NCI-H2107 (cell line): ENCODE measurements around the gene PXDN.

Experiments
- DNase-seq: peaks from one replicate; lab custom pipeline; 2025; lab: John Stamatoyannopoulos, UW

Gene PXDN

DNA sequence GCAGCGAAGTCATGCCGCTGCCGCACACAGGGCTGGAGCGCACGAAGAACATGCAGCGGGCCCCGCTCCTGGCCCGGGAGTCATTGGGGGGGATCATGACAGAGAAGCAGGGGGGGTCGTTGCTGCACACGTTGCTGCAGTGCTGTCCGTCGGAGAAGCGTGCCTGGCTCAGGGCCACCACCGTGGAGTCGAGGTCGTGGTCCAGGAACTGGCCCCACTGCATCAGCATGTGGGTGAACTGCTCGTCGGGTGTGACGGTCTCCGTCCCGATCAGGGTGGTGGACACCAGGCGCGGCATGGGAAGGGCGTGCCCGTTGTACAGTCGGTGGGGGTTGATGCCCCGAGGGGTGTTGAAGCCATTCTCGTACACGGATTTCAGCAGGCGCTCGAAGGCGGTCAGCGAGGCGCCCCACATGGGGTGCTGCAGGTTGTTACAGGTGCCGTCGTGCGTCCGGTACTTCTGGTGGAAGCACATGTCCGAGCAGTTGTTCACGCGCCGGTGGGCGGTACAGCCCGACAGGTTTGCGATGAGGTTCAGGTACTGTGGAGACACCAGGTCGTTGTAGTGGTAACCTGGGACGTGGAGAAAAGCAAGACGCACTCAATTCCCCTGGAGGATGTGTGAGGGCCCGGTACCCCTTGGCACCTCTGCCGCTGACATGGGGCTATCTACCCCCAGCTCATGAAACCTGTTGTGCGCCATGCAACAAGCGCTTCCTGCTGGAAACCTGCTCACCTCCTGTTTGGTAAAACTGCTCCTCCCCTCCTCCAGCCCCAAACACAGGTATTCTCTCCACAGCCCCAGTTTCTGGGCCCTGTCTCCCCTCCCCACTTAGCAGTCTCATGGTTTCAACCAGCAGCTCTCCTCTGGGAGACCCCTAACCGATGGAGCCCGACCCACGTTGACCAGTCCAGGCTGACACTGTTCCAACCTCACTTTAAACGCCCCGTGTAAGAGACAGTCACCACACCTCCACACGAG, 94.9 kb downstream of the PXDN start:
- DNase-seq = no peak

DNA sequence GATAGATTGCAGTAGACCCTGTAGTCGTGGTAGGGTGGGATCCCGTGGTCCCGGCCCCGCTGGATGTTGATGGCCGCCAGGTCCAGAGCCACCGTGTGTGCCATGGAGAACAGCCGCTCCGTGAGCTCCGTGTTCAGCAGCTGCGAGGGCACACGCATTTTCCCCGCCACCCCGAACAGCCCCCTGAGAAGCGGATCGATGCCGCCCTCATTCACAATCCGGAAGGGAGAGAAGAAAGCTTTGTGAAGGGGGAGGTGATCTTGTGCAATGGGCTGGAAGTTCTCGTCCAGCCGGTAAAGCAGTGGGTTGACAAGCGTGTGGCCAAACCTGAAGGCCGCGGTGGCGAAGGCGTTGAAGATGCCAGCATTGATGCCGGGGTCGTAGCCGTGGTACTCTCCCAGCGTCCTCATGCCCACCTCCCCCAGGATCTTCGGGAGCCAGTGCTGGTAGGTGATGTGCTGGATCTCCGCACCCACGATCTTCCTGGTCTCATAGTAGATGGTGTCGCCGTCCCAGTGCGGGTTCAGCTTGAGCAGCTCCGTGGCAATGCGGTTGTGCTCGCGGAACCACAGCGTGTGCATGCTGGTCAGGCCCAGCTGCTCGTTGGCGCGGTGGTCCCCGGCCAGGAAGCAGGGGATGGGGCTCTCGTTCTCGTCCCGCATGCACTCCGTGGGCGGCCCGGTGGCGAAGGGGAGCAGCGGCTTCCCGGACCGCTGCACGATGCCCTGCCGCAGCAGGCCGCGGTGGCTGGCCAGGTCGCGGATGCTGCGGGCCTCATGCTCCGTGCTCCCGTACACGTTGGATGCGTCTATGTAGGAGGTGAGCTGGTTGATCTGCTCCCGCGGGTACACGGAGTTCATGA, 95.8 kb downstream of the PXDN start:
- no peak for DNase-seq

DNA sequence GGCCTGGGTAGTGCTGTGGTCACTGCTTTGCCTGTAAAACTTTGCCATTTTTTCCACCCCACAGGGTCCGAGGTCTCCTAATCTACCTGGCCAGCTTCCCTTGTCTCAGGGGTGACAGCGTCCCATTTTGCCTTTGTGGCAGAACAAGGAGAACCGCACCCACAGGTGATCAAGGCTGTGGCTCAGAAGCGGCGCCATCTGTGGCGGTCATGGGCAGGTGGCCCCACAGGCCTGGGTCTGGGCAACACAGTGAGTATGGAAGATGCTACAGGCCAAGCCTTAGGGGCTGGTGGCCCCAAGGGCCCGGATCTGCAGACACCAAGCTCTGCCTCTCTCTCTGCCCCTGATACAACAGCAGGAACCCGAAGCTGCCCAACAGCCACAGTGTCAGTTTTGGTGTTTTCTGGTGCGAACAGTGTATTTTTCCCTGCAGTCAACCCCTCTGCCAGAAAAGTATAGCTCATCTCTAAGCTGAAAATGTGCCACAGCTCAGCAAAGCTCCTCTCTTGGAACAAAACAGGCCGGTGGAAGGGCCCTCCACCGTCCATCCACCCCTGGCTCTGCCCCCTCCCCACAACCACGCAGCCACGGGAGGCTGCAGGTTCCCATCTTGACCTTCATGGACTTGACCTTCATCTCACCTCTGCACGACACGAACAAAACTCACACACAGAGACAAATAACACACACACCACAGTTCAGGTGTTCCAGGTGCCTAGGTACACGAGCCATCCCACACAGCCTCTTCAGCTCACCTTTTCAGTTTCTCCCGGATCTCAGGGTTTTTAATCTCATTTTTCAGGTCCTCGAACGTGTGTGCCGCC, 96.7 kb downstream of the PXDN start:
- no peak for DNase-seq

DNA sequence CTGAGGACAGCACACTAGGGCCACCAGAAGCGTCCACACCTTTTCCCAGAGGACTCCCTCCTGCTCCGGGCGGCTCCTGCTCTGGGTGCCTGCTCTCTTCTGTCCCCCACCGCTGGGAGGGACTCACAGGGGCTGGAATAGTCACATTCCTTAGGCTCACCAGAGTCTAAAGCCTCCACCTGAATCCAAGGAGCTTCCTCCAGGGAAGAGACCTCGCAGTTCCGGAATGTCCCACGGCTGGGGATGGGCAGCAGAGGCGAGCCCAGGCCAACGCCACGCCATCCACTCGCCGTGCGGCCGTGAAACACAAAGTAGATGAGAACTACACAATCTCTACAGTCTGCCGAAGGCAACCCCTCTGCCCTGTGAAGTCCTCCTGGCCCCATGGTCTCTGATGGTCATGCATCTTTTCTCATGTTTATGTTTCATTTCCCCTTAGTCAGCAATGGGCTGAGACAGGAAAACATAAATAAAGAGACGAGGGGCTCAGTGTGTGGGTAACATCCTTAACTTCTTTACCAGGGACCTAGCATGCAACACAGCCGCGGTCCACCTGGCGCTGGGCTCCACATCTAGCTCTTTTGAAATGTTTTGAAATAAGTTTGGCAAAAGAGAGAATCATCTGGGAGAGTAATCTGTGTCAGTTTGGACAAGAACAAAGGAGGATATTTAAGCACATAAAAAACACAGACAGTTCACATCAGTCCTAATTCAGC, 98.4 kb downstream of the PXDN start:
- no peak for DNase-seq

DNA sequence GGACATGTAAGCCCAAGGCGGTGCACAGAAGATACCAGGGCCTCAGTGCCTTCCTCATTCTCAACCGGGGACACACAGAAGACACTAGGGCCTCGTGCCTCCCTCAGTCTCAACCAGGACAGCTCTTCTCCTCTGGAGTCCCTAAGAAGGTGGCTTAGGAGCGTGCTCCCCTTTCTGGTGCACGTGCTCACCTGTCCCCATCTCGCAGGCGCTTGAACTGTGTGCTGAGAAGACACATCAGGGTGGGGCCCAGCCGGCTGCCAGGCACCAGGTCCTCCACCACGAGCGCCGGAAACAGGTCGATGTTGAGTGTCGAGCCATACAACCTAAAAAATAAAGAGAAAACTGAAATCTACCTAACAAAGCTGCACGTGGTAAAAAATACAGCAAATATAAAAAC, 99.9 kb downstream of the PXDN start:
- DNase-seq = no peak

DNA sequence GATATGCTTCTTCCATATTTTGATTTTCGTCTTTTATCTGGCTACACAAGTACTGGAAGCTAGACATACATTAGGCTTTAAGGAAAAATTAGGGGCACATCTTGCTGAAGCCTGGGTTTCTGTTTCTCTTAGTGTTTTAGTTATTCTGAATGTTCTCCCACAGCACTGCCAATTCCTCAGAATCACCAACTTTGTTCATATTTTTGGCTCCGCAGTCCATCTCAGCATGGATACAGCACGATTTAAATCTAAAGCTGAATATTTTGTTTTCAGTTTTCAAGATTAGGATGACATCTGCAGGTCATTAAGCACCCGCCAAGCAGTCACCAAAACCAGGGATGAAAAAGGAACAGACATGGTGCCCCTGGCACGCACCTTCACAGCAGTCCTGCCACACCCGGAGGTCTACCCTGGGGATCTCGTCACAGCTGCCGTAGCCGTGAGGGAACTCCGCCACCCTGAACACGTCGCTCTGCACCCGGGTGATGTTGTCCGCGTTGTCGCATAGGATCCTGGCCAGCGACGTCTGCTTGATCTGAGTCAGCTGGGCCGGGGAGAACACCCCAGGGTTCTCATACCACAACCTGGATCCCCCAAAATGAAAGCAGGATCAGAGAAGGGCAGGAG, 101.2 kb downstream of the PXDN start:
- no peak for DNase-seq

DNA sequence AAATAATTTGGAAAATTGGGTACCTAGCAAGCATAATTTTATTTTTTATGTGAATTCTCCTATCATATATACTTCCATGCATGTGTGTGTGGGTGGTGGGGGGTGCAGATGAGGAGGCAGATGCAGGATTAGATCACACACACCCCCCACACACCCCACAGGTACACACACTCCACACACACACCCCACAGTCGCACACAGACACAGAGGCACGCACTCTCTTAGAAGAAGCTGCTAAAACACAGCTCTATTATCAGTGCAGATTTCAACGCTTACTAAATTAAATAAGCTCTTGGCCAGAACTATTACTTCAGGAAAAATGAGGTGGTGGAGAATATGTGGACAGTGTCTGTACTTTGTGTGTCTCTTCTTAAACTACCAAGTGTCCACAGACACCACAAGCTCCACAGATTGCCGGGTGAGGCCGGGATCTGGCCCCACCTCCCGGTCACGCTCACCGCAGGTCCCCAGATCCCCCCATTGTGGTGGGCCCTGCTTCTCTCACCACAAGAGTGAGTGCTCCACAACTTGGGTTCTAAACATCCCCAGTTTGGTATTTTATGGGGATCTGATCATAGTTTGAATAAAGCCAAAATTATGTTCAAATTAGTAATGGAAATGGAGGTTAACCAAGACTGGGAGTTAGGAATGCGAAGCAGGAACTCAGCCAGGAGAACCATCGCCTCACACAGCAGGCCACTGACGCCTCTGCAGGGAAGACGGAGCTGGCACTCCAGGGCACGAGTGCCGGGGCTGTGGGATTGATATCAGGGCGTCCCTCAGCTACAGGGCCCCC, 102.1 kb downstream of the PXDN start:
- no peak for DNase-seq

DNA sequence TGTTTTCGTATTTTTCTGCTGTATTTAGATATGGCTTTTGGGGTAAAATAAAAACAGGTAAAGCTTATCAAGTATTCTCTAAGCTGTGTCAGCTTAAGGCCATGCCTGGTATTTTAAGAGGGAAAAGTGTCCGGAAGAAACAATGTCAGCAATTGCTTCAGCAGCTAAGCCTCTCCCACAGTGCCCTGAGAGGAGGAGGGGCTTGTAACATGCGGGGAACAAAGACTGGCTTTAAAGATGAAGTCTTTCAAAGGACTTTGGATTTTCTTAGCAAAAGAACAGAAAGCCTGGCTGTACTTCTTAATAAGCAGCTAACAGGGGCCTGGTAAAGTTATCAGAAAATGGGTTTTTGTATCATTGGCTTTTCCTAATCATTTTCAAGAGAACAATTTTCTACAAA, 102.8 kb downstream of the PXDN start:
- DNase-seq = no peak

DNA sequence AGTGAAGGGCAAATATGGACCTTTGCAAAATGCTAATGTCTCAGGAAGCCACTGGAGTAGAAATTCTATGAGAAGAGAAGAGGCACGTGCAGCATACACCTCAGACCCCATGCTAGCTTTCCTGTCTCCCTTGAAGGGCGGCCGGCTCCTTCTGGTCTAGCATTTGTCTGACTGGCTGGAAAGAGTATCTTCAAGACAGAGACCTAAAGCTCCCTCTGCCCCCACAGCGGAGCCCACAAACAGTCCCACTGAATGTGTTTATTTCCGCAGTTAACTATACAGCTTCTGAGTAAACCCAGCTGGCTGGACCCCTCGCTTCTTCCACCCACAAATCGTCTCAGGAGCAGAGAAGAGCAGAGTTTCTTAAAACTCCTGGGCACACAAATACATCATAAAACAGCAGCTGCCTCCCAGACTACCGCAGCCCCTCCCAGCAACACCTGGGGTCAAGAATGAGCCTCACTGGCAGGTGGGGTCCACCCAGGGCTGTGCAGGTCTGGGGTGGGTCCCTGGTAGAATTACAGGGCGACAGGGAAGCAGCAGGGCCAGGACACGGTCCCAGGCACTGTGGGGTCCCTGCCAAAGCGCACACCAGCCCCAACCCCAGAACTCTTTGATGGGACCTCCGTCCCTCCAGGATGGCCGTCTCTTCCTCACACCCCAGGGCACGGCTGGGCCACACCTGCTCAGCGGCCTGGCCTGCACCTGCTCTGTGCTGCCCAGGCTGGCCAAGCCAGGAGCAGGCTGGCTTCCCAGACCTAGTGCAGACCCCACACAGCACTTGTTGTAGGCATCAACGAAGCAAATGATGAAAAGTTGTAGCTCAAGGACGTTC, 103.8 kb downstream of the PXDN start:
- no peak for DNase-seq

DNA sequence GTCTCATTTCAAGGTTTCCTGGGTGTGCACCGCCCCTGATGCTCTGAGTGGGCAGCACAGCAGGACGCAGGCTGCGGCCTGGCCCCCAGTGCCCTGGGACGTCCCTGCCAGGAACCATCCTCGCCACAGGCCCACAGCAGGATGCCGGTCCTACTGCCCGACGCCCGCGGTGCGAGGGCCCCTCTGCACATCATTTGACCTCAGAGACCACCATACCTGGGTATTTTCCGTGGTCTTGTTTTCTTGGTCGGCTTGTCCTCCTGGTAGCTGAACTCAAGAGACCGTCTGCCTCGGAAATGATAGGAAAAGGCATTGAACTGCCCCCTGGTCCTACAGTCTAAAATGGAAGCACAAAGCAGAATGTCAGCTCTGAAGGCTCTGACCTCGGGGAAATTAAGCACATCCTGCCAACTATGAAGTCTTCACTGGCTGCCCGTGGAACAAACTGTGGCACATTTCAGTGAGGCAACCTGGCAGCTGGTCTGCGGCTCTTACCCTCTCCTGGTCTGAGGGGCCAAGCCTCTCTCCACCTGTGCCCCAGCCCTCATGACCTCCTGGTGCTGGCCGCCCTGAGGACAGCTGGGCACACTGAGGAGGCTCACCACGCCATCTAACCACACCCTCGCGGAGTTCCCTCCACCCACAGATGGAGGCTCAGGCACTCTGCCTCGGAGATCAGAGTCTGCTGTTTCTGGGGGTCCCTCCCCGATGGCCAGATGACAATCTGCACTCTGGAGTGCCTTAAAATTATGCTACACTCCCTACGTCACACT, 105.0 kb downstream of the PXDN start:
- no peak for DNase-seq

DNA sequence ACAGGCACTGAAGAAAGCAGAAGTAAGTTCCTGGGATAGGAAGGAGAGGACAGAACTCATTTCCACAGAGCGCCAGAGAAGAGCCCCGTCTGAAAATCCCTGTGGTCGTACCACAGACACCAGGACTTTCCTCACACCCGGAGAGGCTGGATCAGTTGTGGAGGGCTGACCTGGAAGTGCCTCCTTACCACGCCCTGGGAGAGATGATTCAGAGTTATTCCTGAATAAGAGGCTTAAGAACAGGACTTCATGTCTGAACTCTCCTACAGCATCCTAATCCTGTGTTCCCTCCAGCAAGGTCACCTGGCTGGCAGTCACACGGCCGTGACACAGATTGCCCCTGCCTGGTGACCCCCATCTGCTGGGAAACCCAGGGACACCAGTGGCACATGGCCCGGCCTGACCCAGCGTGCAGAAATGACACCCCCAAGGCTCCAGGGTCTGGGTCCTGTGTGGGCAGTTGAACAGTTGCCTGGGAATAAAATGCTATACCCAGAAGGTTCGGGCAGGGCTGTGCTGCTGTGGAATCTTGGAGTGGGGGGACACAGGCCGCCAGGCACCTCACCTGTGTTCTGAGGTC, 105.9 kb downstream of the PXDN start:
- no peak for DNase-seq

DNA sequence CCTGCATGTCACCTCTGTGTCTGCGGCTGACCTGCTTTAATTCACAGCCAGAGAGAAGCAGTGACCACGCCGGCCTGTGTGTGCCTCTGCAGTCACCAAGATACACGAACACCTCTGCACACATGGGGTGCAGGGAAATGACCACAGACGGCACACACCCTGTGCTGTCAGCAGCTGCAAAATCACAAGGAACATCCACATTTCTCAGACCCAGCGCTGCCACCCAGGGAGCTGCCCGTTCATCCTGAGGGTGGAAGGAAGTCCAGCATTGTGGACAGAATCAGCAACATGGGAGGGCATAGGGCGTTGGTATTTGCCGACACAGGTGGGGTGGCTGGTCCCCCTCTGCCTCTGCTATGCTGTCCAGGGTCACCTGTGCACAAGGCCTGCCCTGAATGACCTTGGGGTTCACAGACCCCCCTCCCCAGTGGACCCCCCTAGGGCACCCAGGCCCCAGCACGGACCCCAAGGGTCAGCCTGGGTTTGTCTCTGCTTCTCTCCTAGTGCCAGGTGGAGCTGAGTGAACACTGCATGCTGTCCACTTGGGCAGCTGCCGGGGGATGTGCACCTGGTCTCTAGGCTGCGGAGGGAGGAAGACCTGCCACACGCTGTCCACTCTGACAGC, 107.4 kb downstream of the PXDN start:
- no peak for DNase-seq

DNA sequence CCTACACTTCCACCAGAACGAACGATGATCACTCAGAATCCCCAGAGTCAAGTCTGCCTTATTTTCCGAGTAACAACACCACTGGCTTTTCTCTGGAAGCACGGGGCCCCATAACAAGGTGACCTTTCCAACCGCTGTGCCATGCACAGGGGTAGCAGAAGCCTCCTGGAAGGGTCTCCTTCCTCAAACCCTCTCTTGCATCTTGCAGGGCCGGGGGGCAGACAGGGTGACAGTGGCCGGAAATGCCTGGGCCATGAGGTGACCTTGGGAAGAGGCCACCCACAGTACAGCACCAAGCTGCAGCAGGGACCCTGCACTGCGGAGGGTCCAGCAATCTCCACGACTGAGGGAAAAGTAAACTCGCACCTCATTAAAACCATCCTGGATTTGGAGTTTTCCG, 108.5 kb downstream of the PXDN start:
- DNase-seq = no peak

DNA sequence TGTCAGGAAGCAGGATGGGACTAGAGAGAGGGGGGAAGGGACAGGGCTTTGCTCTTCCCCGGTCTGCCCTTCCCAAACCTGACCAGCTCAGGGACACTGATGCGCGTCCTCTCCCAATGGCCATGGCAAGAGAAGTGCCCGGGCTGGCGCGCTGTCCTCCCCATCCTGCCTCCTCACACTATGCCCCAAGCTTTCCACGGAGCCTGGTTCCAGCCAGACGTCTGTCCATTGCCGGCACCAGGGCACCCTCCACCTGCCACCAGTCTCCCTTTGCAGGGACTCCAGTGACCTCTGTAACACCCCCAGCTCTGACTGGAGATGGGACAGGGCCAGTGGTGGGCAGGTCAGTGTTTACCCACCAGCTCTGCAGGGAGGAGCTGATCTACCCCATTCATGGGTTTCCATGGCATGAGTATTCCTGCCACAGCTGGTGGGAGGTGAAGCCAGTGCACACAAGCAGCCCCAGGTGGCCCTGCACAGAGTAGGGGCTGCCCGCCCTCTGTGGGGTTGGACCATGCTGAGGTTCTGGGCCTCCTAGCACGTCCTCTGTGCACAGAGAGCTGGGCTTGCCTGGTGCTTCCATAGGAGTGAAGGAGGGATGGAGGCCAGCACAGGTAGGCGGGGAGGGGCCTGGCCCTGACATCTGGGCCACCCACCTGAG, 109.5 kb downstream of the PXDN start:
- no peak for DNase-seq

DNA sequence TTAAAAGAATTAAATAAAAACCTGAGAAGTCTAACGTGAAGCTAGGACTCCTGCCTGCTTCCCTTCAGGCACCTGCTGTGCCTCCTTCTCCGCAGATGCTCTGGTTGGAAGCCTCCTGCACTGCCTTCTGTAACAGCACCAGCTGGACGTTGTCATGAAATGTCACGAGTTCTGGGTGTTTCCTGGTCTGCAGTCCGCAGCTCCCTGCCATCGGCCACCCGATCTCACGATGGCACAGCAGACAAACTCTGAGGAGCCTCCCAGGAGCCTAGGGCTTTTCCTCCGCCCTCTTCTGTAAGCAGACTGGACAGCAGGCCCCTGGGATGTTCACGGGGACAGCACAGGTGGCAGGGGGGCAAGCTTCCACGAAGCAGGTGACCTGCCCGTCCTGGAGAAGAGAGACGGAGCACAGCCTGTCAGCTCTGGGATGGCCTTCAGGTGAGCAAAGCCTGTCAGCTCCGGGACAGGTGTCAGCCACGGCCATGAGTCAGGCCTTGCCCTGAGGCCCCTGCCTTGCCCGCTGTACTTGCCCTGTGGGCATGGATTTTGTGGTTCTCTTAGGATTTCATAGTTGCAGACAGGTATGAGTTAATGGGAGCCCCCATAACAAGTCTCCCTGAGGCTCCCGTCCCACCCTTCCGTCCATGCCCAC, 110.3 kb downstream of the PXDN start:
- no peak for DNase-seq

DNA sequence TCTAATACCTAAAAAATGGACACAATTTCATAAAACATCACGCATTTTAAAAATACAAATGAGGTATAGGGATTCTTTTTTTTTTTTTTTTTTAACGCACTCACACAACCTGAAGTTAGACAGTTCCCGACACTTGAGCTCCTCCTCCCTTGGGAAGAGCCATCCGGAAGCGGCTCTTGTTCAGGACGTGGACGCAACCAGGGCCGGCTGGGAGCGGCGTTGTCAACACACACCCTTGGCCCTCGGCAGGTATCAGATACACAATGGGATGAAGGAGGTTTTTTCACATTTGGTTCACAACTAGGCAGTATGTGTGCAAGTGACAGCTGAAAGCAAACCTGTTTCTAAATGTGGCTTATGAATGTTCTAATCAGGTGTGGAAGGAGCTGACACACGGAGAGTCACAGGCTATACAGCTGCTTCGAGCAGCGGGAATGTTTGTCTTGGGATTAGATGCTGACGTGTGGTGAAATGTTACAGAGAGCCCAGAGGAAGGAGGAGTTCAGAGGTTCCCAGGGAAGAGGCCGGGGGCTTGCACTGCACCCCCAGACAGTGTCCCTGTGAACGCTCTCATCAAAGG, 111.1 kb downstream of the PXDN start:
- DNase-seq = no peak
